ENCODE results near the gene TCP1.
"Not testable (repeated sequence)": the region's sequence is repeated elsewhere in the genome, so short reads cannot be mapped to it uniquely, and the experiment has no call there.

Gene TCP1

GRCh38 chr6:159805440-159806020 is 16.1 kb upstream of the TCP1 start:
- no peak for DNase-seq
- H3K27me3 Mint-ChIP-seq, result no peaks in the 10 kb centered on the region
- H3K4me1 Mint-ChIP-seq, result peaks cover 0 to 3% of the 10 kb centered on the region in 2 donors
- no peak overlapping the region for H3K27ac Mint-ChIP-seq
- no peaks in the 10 kb centered on the region for H3K9me3 Mint-ChIP-seq
- H3K36me3 Mint-ChIP-seq, result peaks cover 12 to 23% of the 10 kb centered on the region in 2 donors
- no peak overlapping the region for H3K4me3 Mint-ChIP-seq
- no peak for ATAC-seq (replicated peaks)

GRCh38 chr6:159804504-159804903 is 15.1 kb upstream of the TCP1 start:
- no peaks in the 10 kb centered on the region for H3K27me3 Mint-ChIP-seq
- H3K27ac Mint-ChIP-seq, result no peak overlapping the region
- DNase-seq (no peak), ATAC-seq (replicated peaks) (no peak)
- H3K9me3 Mint-ChIP-seq, result no peaks in the 10 kb centered on the region
- peaks cover 14 to 25% of the 10 kb centered on the region in 2 donors for H3K36me3 Mint-ChIP-seq
- peaks cover 0 to 1% of the 10 kb centered on the region in 2 donors for H3K4me1 Mint-ChIP-seq
- no peak overlapping the region for H3K4me3 Mint-ChIP-seq

GRCh38 chr6:159801935-159802334 is 12.5 kb upstream of the TCP1 start:
- DNase-seq (no peak), ATAC-seq (replicated peaks) (no peak)
- no peak overlapping the region for H3K4me3 Mint-ChIP-seq
- no peaks in the 10 kb centered on the region for H3K9me3 Mint-ChIP-seq
- H3K27me3 Mint-ChIP-seq, result no peaks in the 10 kb centered on the region
- H3K27ac Mint-ChIP-seq, result no peak overlapping the region
- peaks cover 4 to 11% of the 10 kb centered on the region in 2 donors for H3K4me1 Mint-ChIP-seq
- H3K36me3 Mint-ChIP-seq, result peaks cover 19 to 36% of the 10 kb centered on the region in 2 donors

GRCh38 chr6:159800141-159800865 is 10.9 kb upstream of the TCP1 start, which contains the start of gene PNLDC1:
Gene PNLDC1, plus strand, starts transcription at chr6:159800276. Its CDS starts 32 bp downstream, at chr6:159800308.
- DNase-seq, result no peak
- H3K9me3 Mint-ChIP-seq, result no peaks in the 10 kb centered on the region
- ATAC-seq (replicated peaks), result no peak
- H3K27me3 Mint-ChIP-seq, result no peaks in the 10 kb centered on the region
- no peak within 1 kb of the TSS for H3K27ac Mint-ChIP-seq
- peaks cover 21 to 32% of the 10 kb centered on the region in 2 donors for H3K36me3 Mint-ChIP-seq
- peaks cover 6 to 22% of the 10 kb centered on the region in 2 donors for H3K4me1 Mint-ChIP-seq
- no peak within 1 kb of the TSS for H3K4me3 Mint-ChIP-seq

GRCh38 chr6:159797554-159797953 is 8.2 kb upstream of the TCP1 start:
- H3K4me1 Mint-ChIP-seq, result peaks cover 13 to 40% of the 10 kb centered on the region in 2 donors
- peaks cover 28 to 43% of the 10 kb centered on the region in 2 donors for H3K36me3 Mint-ChIP-seq
- H3K9me3 Mint-ChIP-seq, result no peaks in the 10 kb centered on the region
- ATAC-seq (replicated peaks), result no peak
- no peaks in the 10 kb centered on the region for H3K27me3 Mint-ChIP-seq
- DNase-seq, result no peak
- H3K4me3 Mint-ChIP-seq, result no peak overlapping the region
- H3K27ac Mint-ChIP-seq, result no peak overlapping the region

GRCh38 chr6:159794976-159795375 is 5.6 kb upstream of the TCP1 start:
- ATAC-seq (replicated peaks); DNase-seq; H3K27ac Mint-ChIP-seq; H3K27me3 Mint-ChIP-seq; H3K9me3 Mint-ChIP-seq; H3K4me3 Mint-ChIP-seq: not testable (repeated sequence)
- peaks cover 41 to 55% of the 10 kb centered on the region in 2 donors for H3K36me3 Mint-ChIP-seq
- H3K4me1 Mint-ChIP-seq, result peaks cover 20 to 58% of the 10 kb centered on the region in 2 donors

- peaks cover 28 to 50% of the 10 kb centered on the region in 2 donors for H3K36me3 Mint-ChIP-seq
- peak overlapping the region; percentile 95 for H3K27ac Mint-ChIP-seq
- peak overlapping the region; percentile 91 to 96 for H3K4me3 Mint-ChIP-seq
- ATAC-seq (replicated peaks) (peak in 1 of 2 donors; percentile 14), DNase-seq (peak; percentile 13)
- H3K27me3 Mint-ChIP-seq, result no peaks in the 10 kb centered on the region
- H3K4me1 Mint-ChIP-seq, result peaks cover 21 to 62% of the 10 kb centered on the region in 2 donors
- no peaks in the 10 kb centered on the region for H3K9me3 Mint-ChIP-seq
Measured at GRCh38 chr6:159790956-159791598, 1.7 kb upstream of the TCP1 start.

- Mint-ChIP-seq H3K9me3 (no peaks in the 10 kb centered on the region), H3K4me3 (peak within 1 kb of the TSS; percentile 91 to 96), H3K4me1 (peaks cover 19 to 55% of the 10 kb centered on the region in 2 donors), H3K27ac (peak within 1 kb of the TSS; percentile 95), H3K27me3 (no peaks in the 10 kb centered on the region), H3K36me3 (peaks cover 29 to 45% of the 10 kb centered on the region in 2 donors)
- DNase-seq, result peak; percentile 78
- peak; percentile 84 to 86 for ATAC-seq (replicated peaks)
Measured at GRCh38 chr6:159790149-159790955, 950 bp upstream of the TCP1 start, which contains the start of gene MRPL18. Gene MRPL18, plus strand, starts transcription at chr6:159790467. Its CDS starts 121 bp downstream, at chr6:159790588.

- no peaks in the 10 kb centered on the region for H3K27me3 Mint-ChIP-seq
- peak in 1 of 2 donors; percentile 0 for ATAC-seq (replicated peaks)
- H3K36me3 Mint-ChIP-seq, result peaks cover 24 to 47% of the 10 kb centered on the region in 2 donors
- DNase-seq, result no peak
- no peaks in the 10 kb centered on the region for H3K9me3 Mint-ChIP-seq
- H3K27ac Mint-ChIP-seq, result peak overlapping the region; percentile 94
- peak overlapping the region; percentile 91 to 96 for H3K4me3 Mint-ChIP-seq
- H3K4me1 Mint-ChIP-seq, result peaks cover 17 to 55% of the 10 kb centered on the region in 2 donors
Measured at GRCh38 chr6:159788753-159789376, 537 bp downstream of the TCP1 start.

- Mint-ChIP-seq H3K4me3 (peak overlapping the region; percentile 91 to 96), H3K27me3 (no peaks in the 10 kb centered on the region), H3K9me3 (no peaks in the 10 kb centered on the region), H3K27ac (peak overlapping the region; percentile 94), H3K4me1 (peaks cover 18 to 50% of the 10 kb centered on the region in 2 donors), H3K36me3 (peaks cover 24 to 43% of the 10 kb centered on the region in 2 donors)
- ATAC-seq (replicated peaks) (no peak), DNase-seq (no peak)
Measured at GRCh38 chr6:159788276-159788675, 1.1 kb downstream of the TCP1 start.

GRCh38 chr6:159778542-159779103 is 10.8 kb downstream of the TCP1 start:
- no peaks in the 10 kb centered on the region for H3K9me3 Mint-ChIP-seq
- ATAC-seq (replicated peaks) (no peak), DNase-seq (no peak)
- peaks cover 10 to 18% of the 10 kb centered on the region in 2 donors for H3K4me1 Mint-ChIP-seq
- peaks cover 38 to 53% of the 10 kb centered on the region in 2 donors for H3K36me3 Mint-ChIP-seq
- no peak overlapping the region for H3K27ac Mint-ChIP-seq
- no peak overlapping the region for H3K4me3 Mint-ChIP-seq
- H3K27me3 Mint-ChIP-seq, result no peaks in the 10 kb centered on the region

GRCh38 chr6:159778131-159778530 is 11.3 kb downstream of the TCP1 start:
- no peaks in the 10 kb centered on the region for H3K27me3 Mint-ChIP-seq
- DNase-seq, result no peak
- H3K4me3 Mint-ChIP-seq, result no peak overlapping the region
- H3K27ac Mint-ChIP-seq, result no peak overlapping the region
- ATAC-seq (replicated peaks), result no peak
- peaks cover 8 to 18% of the 10 kb centered on the region in 2 donors for H3K4me1 Mint-ChIP-seq
- H3K36me3 Mint-ChIP-seq, result peaks cover 38 to 56% of the 10 kb centered on the region in 2 donors
- no peaks in the 10 kb centered on the region for H3K9me3 Mint-ChIP-seq

- Mint-ChIP-seq H3K4me3 (no peak overlapping the region), H3K36me3 (peaks cover 30 to 54% of the 10 kb centered on the region in 2 donors), H3K9me3 (no peaks in the 10 kb centered on the region), H3K4me1 (peaks cover under 1 to 11% of the 10 kb centered on the region in 2 donors), H3K27me3 (no peaks in the 10 kb centered on the region), H3K27ac (peak overlapping the region; percentile 37)
- ATAC-seq (replicated peaks) (no peak), DNase-seq (no peak)
Measured at GRCh38 chr6:159777240-159777904, 12.0 kb downstream of the TCP1 start.
